Osteoblast (primary cell): Measurements from ENCODE around the gene HOXC13. TPM values are rescaled to one million over a fixed set of nuclear protein-coding genes. Genes with fewer than 3 reads are reported as not detected.

Source experiments
- DNase-seq: peaks from one replicate; pipeline ENCODE4 v3.0.0; 2011; ENCODE audit warnings: low spot score, mixed read lengths; ENCODE audit not compliant: insufficient read length; ENCODE audit errors: missing footprints
- H2AFZ ChIP-seq: 2 replicates; pipeline ENCODE4 v1.6.0; 2011; ENCODE audit warnings: mild to moderate bottlenecking, low read length
- H3K27ac ChIP-seq: 2 replicates; pipeline ENCODE4 v1.5.1; 2011; ENCODE audit warnings: mild to moderate bottlenecking, low read depth, low read length, moderate library complexity
- H3K27me3 ChIP-seq: 2 replicates; pipeline ENCODE4 v1.6.0; 2012; ENCODE audit warnings: mild to moderate bottlenecking, control low read depth, inconsistent platforms, low read length, moderate library complexity; ENCODE audit not compliant: insufficient read depth
- H3K36me3 ChIP-seq: 2 replicates; pipeline ENCODE4 v1.5.1; 2011; ENCODE audit warnings: mild to moderate bottlenecking, low read length, control low read depth, moderate library complexity; ENCODE audit not compliant: insufficient read depth
- H3K4me1 ChIP-seq: 2 replicates; pipeline ENCODE4 v1.5.1; 2011; ENCODE audit warnings: mild to moderate bottlenecking, low read length, control low read depth, moderate library complexity; ENCODE audit not compliant: insufficient read depth
- H3K4me2 ChIP-seq: 2 replicates; pipeline ENCODE4 v1.6.0; 2011; ENCODE audit warnings: mild to moderate bottlenecking, low read length; ENCODE audit not compliant: insufficient read depth
- H3K4me3 ChIP-seq: fragments of 200-600 bp; sonication (generic); 3 replicates; pipeline ENCODE4 v1.5.1; 2012; ENCODE audit warnings: mild to moderate bottlenecking, low read length, inconsistent platforms; ENCODE audit not compliant: insufficient read depth
- H3K79me2 ChIP-seq: 2 replicates; pipeline ENCODE4 v1.6.0; 2012; ENCODE audit warnings: mild to moderate bottlenecking, low read length, control low read depth, inconsistent platforms; ENCODE audit not compliant: insufficient read depth
- H3K9me3 ChIP-seq: 2 replicates; pipeline ENCODE4 v1.5.1; 2011; ENCODE audit warnings: low read depth, low read length, control low read depth
- H4K20me1 ChIP-seq: 2 replicates; pipeline ENCODE4 v1.6.0; 2012; ENCODE audit warnings: mild to moderate bottlenecking, low read length, control low read depth; ENCODE audit not compliant: insufficient read depth
- CTCF ChIP-seq: IDR thresholded peaks from 2 replicates; pipeline ENCODE4 v1.5.1; 2011; ENCODE audit warnings: mild to moderate bottlenecking, low read depth, low read length, moderate library complexity; ENCODE audit errors: extremely low read depth
- total RNA-seq: library from RNA; depleted of rRNA; stranded (reverse); fragments of >200 nt; gene quantifications from 2 replicates; pipeline ENCODE4 v1.2.3, GENCODE V29; 2012

The HOXC13 gene
- total RNA-seq, 1 donor, result not detected

GRCh38 chr12:53966085-53966384 lies 27.4 kb downstream of the HOXC13 start:
- Histone ChIP-seq H3K4me2 (peak overlapping the region; percentile 71), H3K79me2 (no peaks in the 10 kb centered on the region), H3K4me3 (peak overlapping the region; percentile 64), H3K27me3 (peaks cover 57% of the 10 kb centered on the region), H3K4me1 (no peaks in the 10 kb centered on the region), H3K27ac (no peak overlapping the region), H3K36me3 (no peaks in the 10 kb centered on the region), H4K20me1 (no peaks in the 10 kb centered on the region), H2AFZ (peak overlapping the region; percentile 70), H3K9me3 (no peaks in the 10 kb centered on the region)
- no peak for DNase-seq
- no peak for TF ChIP-seq CTCF

GRCh38 chr12:53966385-53967133 lies 27.9 kb downstream of the HOXC13 start:
- Histone ChIP-seq H4K20me1 (no peaks in the 10 kb centered on the region), H3K9me3 (no peaks in the 10 kb centered on the region), H3K27ac (no peak overlapping the region), H3K4me2 (peak overlapping the region; percentile 71), H3K27me3 (peaks cover 57% of the 10 kb centered on the region), H2AFZ (peak overlapping the region; percentile 70), H3K4me1 (no peaks in the 10 kb centered on the region), H3K4me3 (peak overlapping the region; percentile 64), H3K79me2 (no peaks in the 10 kb centered on the region), H3K36me3 (no peaks in the 10 kb centered on the region)
- TF ChIP-seq CTCF, result no peak
- DNase-seq, result no peak

GRCh38 chr12:53967421-53967925 lies 28.8 kb downstream of the HOXC13 start:
- H3K27ac ChIP-seq, result no peak overlapping the region
- no peaks in the 10 kb centered on the region for H3K79me2 ChIP-seq
- DNase-seq, result no peak
- no peaks in the 10 kb centered on the region for H3K9me3 ChIP-seq
- TF ChIP-seq CTCF, result no peak
- H3K27me3 ChIP-seq, result peaks cover 57% of the 10 kb centered on the region
- no peaks in the 10 kb centered on the region for H4K20me1 ChIP-seq
- H3K4me2 ChIP-seq, result peak overlapping the region; percentile 45
- H3K4me1 ChIP-seq, result peaks cover 2% of the 10 kb centered on the region
- H2AFZ ChIP-seq, result no peak overlapping the region
- no peaks in the 10 kb centered on the region for H3K36me3 ChIP-seq
- H3K4me3 ChIP-seq, result peak overlapping the region; percentile 16

- Histone ChIP-seq H3K4me2 (no peak overlapping the region), H3K4me3 (no peak overlapping the region), H3K79me2 (no peaks in the 10 kb centered on the region), H3K36me3 (no peaks in the 10 kb centered on the region), H3K27me3 (peaks cover 51% of the 10 kb centered on the region), H4K20me1 (no peaks in the 10 kb centered on the region), H2AFZ (no peak overlapping the region), H3K27ac (no peak overlapping the region), H3K4me1 (peaks cover 9% of the 10 kb centered on the region), H3K9me3 (no peaks in the 10 kb centered on the region)
- no peak for DNase-seq
- TF ChIP-seq CTCF, result no peak
These were observed 29.8 kb downstream of the HOXC13 start for GRCh38 chr12:53968214-53969127.
